GM21723 (cell line): ENCODE results near the gene WWP2.

Experiments used
- ATAC-seq: cut with Tn5 transposase; IDR thresholded peaks from one replicate; pipeline ENCODE4 v1.9.1; 2021; ENCODE audit warnings: mild to moderate bottlenecking, moderate library complexity; ENCODE audit not compliant: unreplicated experiment

The WWP2 gene

GRCh38 chr16:69830146-69830533, 68.0 kb downstream of the WWP2 start:
- ATAC-seq: no peak

GRCh38 chr16:69830534-69831211, 68.5 kb downstream of the WWP2 start:
- ATAC-seq: no peak

GRCh38 chr16:69831212-69832123, 69.3 kb downstream of the WWP2 start:
- ATAC-seq: no peak

- ATAC-seq: no peak
Observed at GRCh38 chr16:69833357-69834282, 71.5 kb downstream of the WWP2 start.

- ATAC-seq: peak; percentile 61
Observed at GRCh38 chr16:69834807-69835466, 72.8 kb downstream of the WWP2 start.

- ATAC-seq: no peak
Observed at GRCh38 chr16:69836257-69836656, 74.1 kb downstream of the WWP2 start.

GRCh38 chr16:69837380-69837779, 75.2 kb downstream of the WWP2 start:
- no peak for ATAC-seq

- no peak for ATAC-seq
Observed at GRCh38 chr16:69838489-69838888, 76.4 kb downstream of the WWP2 start.

GRCh38 chr16:69839240-69839688, 77.1 kb downstream of the WWP2 start:
- no peak for ATAC-seq

GRCh38 chr16:69839798-69840409, 77.8 kb downstream of the WWP2 start:
- ATAC-seq: no peak

GRCh38 chr16:69840975-69841374, 78.8 kb downstream of the WWP2 start:
- ATAC-seq: no peak

GRCh38 chr16:69844441-69844840, 82.3 kb downstream of the WWP2 start:
- no peak for ATAC-seq

- no peak for ATAC-seq
Observed at GRCh38 chr16:69845181-69845580, 83.0 kb downstream of the WWP2 start.

- no peak for ATAC-seq
Observed at GRCh38 chr16:69847643-69848042, 85.5 kb downstream of the WWP2 start.

- no peak for ATAC-seq
Observed at GRCh38 chr16:69848637-69849545, 86.8 kb downstream of the WWP2 start.

- no peak for ATAC-seq
Observed at GRCh38 chr16:69851491-69852240, 89.5 kb downstream of the WWP2 start.

- ATAC-seq: no peak
Observed at GRCh38 chr16:69852815-69853214, 90.7 kb downstream of the WWP2 start.

GRCh38 chr16:69853481-69853880, 91.3 kb downstream of the WWP2 start:
- no peak for ATAC-seq
